HG02970 (cell line): ENCODE measurements around the gene TOLLIP.

Experiments used
- ATAC-seq: cut with Tn5 transposase; IDR thresholded peaks from one replicate; pipeline ENCODE4 v1.9.1; 2021; ENCODE audit warnings: mild to moderate bottlenecking, moderate library complexity, moderate number of reproducible peaks; ENCODE audit not compliant: unreplicated experiment, low FRiP score

TOLLIP gene

DNA sequence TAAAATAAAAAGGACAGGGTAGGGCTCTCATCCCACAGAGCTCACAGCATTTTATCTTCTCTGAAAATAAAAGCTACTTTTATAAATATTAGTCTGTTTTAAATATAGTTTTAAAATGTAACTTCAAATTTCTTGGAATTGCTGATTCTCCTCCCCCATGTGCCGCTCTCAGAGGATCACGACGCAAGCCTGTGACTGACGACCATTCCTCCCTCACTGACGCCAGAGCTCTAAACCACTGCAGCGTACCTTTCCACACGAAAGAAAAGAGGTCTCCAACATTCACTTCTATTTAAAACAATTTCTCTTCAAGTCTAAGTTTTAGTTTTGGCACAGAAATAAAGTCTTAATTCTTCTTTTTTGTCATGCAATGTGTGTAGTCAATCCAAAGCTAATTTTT, 9.3 kb downstream of the TOLLIP start:
- ATAC-seq = no peak

- no peak for ATAC-seq
These were observed 9.8 kb downstream of the TOLLIP start for GRCh38 chr11:1299621-1300020.

DNA sequence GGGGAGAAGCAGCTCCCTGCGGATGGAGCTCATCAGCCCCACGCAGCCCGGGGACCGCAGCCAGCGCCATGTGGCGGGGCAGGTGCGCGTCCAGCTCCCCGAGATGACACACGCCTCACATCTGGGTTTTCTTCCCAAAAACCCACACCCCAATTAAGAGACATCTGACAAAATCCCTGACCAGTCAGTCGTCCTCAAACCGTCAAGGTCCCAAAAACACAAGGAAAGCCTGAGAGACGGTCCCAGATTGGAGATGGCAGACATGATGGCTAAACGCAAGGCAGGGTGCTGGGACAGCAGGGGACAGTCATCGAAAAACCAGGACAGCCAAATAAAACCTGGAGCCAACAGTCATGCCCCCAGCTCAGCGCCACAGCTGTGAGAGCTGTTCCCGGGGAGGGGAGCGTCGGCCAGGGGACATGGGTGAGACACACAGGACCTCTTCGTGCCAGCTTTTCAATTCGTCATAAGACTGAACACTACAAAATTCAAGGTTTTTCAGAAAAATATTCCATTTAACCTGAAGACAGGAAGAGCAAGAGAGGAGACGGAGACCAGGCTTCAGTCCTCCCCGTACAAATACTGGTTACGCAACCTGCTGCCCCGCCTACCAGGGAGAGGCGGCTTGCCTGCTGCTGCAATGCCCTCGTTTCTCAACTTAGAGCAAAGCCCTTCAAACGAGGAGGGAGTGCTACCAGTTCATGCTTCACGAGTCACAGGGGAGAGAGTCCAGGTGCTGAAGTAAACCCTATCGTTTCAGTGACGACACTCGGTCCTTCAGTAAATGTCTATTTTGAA, 10.5 kb downstream of the TOLLIP start:
- no peak for ATAC-seq

- no peak for ATAC-seq
These were observed 11.6 kb downstream of the TOLLIP start for GRCh38 chr11:1297576-1298473.

DNA sequence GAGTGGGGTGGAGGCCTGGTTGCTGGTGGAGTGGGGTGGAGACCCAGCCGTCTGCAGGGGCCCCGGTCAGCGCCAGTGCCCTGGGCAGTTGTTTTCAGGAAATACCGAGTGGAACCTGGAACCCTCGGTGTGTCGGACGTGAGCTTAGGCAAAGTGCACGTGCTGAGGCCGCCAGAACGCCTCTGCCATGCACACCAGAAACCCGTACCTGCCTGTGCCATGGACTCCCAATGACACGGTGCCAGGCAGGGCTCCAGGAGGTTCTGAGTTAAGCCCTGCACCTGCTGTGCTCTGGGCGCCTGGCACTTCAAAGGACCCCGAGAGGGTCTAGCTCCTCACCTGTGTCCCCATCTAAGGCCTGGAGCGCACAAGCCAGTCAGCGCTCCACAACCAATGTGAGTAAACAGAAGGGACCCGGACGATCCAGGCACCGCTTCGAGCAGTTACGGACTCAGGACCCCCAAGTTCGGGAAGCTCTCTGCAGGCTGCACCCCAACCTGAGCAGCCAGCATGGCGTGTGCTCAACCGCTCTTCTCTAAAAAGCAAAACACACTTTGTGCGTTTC, 12.3 kb downstream of the TOLLIP start:
- ATAC-seq = no peak

DNA sequence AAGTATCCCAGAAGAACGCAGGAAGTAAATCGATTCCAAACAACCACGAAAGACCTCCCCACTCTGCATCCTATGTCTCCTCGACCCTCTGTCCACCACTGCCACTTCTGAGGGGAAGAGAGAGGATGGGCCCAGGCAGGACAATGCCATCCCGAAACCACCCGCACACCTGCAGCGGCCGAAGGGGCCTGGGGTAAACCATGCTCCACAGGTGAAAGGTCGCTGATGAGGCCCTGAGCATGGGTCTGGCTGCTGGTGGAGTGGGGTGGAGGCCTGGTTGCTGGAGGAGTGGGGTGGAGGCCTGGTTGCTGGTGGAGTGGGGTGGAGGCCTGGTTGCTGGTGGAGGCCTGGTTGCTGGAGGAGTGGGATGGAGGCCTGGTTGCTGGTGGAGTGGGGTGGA, 13.1 kb downstream of the TOLLIP start:
- ATAC-seq = no peak

DNA sequence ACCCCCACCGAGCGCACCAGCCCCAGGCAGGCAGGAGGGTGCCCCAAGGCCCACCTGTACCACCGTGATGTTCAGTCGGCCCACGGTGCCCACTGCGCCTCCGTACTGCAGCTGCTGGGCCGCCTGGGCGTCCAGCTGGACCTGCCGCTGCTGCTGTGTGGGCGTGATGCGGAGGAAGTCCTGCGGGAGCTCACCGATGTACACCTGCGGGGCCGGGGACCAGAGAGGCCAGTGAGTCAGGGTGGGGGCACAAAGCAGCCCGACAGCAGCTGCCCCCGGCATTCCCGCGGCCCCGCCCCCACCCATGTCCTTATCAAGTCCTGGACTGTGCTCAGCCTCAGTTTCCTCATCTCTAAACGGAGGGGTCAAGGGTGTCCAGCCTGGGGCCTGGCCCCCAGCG, 13.8 kb downstream of the TOLLIP start:
- no peak for ATAC-seq

- no peak for ATAC-seq
These were observed 14.3 kb downstream of the TOLLIP start for GRCh38 chr11:1295086-1295485.

GRCh38 chr11:1293619-1294015, 15.8 kb downstream of the TOLLIP start:
- ATAC-seq = no peak

DNA sequence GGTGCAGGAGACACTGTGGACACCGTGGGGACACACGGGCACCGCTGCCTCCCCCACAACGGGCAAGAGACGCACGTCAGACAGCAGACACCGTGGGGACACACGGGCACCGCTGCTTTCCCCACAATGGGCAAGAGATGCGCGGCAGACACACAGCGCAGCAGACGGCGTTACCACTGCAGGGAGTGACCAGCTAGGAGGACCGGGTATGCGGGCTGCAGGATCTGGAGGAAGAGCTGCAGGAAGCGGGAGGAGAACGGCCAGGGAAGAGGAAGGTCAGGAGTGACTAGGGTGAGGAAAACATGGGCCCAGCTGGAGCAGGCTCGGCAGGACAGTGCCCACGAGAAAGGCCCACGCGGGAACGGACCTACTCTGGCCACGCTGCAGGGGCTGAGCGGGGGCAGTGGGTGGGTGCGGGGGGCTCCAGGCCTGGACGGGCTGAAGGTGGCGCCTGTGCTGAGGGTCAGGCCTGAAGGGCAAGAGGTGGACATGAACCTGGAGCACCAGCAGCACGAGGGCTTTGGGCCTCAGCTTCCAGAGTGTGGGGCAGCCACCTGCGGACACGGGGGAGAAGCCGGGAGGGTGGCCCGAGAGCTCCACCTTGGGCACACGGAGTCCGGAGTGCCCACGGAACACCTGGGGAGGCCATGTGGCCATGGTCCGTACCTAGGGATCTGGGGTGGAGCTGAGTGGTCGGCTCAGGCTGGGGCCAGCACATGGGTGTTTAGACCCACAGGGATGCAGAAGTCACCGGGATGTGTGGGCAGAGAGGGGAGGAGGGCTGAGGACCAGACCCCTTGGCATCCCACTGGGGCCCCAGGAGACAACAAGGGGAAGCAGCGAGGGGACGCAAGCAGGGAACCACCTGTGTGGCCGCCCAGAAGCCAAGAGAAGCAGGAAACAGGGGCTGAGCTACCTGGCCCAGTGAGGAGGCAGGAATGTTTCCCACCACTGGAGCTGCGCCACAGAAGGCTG, 16.5 kb downstream of the TOLLIP start:
- ATAC-seq = no peak

DNA sequence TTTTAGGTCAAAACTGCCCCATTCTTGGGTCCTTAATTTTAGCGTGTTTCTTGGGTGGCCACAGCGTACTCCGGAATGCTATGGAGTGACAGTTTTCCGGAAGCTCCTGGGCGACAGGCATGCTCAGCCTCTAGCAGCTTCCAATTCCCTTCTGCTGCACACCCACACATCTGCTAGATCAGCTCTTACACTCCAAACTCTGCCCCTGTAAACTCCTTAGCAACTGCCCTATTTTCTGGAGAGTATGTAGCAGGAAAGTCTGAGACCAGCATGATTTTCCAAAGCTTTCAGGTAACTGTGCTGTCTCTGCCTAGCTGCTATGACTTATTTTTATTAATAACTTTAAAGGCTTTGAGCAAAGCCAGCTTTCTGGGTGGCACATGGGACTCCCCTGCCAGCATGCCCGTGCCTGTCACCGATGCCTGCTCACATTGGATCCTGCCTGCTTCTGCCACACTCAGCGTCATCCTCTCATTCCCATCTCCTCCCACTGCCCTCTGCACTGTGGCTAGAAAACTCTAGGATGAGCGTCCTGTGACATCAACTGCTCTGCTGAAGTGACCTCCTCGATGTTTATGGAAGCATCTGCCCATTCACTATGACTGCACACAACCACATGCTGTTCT, 17.3 kb downstream of the TOLLIP start:
- ATAC-seq = no peak

GRCh38 chr11:1291295-1292017, 18.0 kb downstream of the TOLLIP start:
- ATAC-seq = no peak

DNA sequence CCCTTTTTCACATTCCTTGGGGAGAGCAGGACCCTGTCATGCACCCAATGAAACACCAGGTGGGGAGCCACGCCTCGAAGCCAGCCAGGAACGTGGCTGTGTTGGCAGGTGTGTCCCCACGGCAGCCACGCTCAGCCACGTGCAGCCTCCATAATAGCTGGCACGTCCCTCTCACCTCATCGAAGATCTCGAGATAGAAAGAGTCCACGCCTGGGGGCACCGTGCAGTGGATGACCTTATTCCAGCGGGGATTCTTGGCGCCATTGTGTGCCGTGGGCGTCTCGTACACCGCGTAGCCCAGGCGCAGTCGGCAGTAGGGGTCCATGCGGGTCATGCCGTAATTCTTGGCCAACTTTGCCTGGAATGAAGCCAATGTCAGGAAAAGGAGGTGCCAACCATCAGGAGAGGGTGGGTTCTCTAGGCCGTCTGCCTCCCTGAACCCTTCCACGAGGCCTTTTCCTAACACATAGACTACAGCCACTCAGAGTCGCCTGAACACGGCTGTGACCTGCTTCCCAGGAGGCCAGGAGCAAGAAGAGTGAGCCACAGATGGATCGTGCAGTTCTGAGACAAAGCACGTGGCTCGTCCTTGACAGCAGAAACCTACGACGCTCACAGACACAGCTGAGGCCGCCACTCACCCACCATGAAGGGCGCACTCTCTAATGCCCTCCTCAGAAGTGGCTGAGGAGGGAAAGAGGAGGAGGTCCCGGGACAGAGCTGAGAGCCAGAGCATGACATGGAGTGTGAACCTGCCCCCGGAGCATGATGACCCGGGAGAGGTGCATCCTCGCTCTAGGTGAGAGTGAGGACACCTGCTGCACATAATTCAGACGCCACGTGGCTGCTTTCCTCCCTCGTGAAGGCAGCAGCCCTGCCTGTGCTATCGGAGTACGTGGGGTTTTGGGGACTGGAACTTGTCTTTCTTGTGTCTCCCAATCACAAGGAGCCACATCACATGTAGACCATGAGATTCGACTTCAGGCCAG, 19.1 kb downstream of the TOLLIP start:
- no peak for ATAC-seq

GRCh38 chr11:1289211-1289935, 20.1 kb downstream of the TOLLIP start:
- ATAC-seq = no peak

DNA sequence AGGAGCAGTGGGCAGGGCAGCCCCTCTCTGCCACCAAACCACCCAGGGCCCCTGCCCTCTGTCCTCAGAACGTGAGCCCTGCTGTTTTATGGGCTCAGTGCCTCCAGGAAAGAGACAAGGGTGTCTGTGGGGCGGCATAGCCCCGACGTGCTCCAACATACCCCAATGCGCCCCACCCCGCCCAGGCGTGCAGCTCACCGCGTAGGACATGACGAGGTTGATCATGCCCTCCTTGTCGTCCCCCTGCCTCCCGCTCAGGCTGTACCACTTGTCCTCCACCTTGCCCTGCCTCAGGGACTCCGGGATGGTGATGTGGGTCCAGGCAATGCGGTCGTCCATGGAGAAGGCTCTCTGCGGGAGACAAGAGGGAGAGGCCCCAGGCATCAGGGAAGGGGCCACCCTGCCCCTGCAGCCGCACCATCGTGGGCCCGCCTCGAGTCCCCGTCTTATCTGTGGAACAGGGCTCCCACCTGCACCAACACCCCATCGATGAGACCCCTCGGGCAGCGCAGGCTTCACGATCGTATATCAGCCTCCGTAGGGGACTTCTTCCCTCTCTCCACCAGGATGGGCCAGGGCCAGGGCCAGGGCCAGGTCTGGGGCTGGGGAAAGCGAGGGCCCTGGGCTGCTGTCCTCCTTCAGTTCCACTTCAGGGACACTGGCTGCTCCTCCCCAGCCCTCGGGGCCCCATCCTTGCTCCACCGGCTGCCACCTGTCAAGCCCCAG, 20.8 kb downstream of the TOLLIP start:
- no peak for ATAC-seq

DNA sequence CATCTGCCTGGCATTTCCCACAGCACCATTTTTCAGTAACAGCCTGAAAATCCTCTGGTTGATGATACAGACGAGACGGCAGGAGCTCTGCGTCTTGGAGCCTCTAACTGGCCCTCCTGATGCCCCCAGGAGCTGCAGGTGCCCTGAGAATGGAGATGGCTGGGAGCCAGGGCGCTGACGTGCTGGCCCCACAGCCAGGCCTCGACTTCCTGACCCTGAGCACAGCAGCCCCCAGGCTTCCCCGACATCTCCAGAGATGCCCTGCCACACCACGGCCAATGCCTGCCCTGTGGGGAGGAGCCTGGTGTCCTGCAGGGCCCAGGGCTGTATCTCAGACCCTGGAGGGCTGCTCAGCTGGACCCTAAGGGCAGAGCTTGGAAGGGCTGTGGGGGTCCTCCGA, 21.5 kb downstream of the TOLLIP start:
- ATAC-seq = no peak

- ATAC-seq = no peak
These were observed 23.6 kb downstream of the TOLLIP start for GRCh38 chr11:1285876-1286275.
